BJ (cell line): Measurements from ENCODE around the gene UNC13D. TPM values are rescaled to one million over a fixed set of nuclear protein-coding genes. Genes with fewer than 3 reads are reported as not detected.
A peak's percentile ranks its signal among the peaks of the same experiment; 100 is the strongest.
"Not testable (repeated sequence)": the region's sequence is repeated elsewhere in the genome, so short reads cannot be mapped to it uniquely, and the experiment has no call there.

ENCODE experiments used
- CTCF ChIA-PET: fragments of 350-600 bp; formaldehyde crosslinking; extraction: SDS; loops from one replicate; lab custom pipeline; 2021; ENCODE audit warnings: antibody characterized with exemption, inconsistent platforms; lab: Yijun Ruan, JAX
- POLR2A ChIA-PET: fragments of 300-600 bp; sonication (Branson Sonifier 250); formaldehyde crosslinking; extraction: SDS; loops from one replicate; lab custom pipeline; 2021; ENCODE audit warnings: antibody characterized with exemption; lab: Charles Lee
- DNase-seq: peaks from one replicate; pipeline ENCODE4 v3.0.0-alpha.2; 2011; ENCODE audit warnings: low read depth
- H3K27me3 ChIP-seq: 2 replicates; pipeline ENCODE4 v1.6.0; 2011; ENCODE audit warnings: low read length; ENCODE audit not compliant: control insufficient read depth, insufficient read depth
- H3K36me3 ChIP-seq: 2 replicates; pipeline ENCODE4 v1.5.1; 2011; ENCODE audit warnings: low read length; ENCODE audit not compliant: control insufficient read depth, insufficient read depth
- H3K4me3 ChIP-seq: 2 replicates; pipeline ENCODE4 v1.5.1; 2011; ENCODE audit warnings: low read depth, mild to moderate bottlenecking, control low read depth, low read length
- polyA plus RNA-seq: library from polyadenylated mRNA; depleted of rRNA; stranded (reverse); fragments of >200 nt; gene quantifications from 2 replicates; pipeline ENCODE4 v1.2.3, GENCODE V29; 2011
- TF ChIP-seq, protein P1 (sequence below): IDR thresholded peaks from 2 replicates; pipeline ENCODE4 v1.5.1; 2011; ENCODE audit warnings: low read depth, mild to moderate bottlenecking, control low read depth, inconsistent platforms, low read length, moderate library complexity; ENCODE audit not compliant: insufficient read depth

UNC13D gene
- polyA plus RNA-seq, 1 experiment, result 0.40 TPM

DNA sequence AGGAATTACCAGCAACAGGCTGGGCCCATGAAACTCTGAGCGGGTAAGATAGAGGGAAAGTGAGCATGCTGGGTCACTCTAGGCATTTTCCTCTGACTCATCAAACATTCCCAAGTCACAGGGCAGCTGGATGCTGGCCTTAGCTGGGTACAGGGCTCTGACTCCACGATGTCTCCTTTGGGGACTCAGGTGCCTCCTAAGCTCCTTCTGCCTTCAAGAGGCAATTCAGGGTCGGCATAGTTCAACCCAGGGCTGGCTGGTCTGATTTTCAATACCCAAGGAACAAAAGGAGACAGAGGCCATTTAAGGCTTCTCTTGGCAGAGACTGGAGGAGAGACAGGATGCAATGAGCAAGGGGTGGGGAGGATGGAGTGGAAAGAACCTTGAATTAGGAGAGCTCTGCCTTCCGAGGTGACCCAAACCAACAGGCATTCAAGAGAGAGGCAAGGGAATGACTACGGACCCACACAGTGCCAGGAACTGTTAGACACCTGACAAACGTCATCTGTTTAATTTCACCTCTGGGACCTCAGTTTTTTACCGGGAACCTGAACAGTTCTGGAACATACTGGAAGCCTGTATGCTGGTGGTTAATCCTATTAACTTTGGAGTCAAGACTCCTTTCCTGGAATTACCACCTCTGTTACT is 10.0 kb upstream of the UNC13D start:
- peak overlapping the region; percentile 79 for H3K4me3 ChIP-seq
- POLR2A ChIA-PET, result interaction anchor here (0.6 to 1.2 kb wide), 2 partner anchors 74 to 675 kb away, joined by 3 to 13 read pairs; a partner anchor contains a TSS
- no peaks in the 10 kb centered on the region for H3K27me3 ChIP-seq
- TF ChIP-seq, protein P1, sequence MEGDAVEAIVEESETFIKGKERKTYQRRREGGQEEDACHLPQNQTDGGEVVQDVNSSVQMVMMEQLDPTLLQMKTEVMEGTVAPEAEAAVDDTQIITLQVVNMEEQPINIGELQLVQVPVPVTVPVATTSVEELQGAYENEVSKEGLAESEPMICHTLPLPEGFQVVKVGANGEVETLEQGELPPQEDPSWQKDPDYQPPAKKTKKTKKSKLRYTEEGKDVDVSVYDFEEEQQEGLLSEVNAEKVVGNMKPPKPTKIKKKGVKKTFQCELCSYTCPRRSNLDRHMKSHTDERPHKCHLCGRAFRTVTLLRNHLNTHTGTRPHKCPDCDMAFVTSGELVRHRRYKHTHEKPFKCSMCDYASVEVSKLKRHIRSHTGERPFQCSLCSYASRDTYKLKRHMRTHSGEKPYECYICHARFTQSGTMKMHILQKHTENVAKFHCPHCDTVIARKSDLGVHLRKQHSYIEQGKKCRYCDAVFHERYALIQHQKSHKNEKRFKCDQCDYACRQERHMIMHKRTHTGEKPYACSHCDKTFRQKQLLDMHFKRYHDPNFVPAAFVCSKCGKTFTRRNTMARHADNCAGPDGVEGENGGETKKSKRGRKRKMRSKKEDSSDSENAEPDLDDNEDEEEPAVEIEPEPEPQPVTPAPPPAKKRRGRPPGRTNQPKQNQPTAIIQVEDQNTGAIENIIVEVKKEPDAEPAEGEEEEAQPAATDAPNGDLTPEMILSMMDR, result no peak
- peaks cover 10% of the 10 kb centered on the region for H3K36me3 ChIP-seq
- CTCF ChIA-PET, result interaction anchor here (0.6 to 3.2 kb wide), 12 partner anchors 8 to 101 kb away, joined by 3 to 34 read pairs (median 4); partner anchors contain the start of genes TRIM47, TRIM65 and UNC13D
- no peak for DNase-seq

DNA sequence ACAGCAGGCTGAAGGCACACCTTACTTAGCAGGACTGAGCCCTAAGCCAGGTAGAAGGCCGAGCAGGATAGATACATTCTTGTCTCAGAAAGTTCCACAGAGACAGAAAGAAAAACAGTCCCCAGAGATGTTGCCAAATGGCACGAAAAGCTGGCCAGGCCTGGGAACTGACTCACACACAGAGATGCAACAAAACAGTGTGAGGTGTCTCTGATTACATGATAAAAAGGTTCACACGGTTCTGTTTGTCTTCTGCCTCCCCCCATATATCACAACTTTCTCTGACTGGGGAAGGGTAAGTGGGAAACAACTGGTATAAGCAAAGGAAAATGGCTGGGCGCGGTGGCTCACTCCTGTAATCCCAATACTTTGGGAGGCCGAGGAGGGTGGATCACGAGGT is 9.2 kb upstream of the UNC13D start:
- CTCF ChIA-PET, result interaction anchor here (0.6 to 3.2 kb wide), 11 partner anchors 8 to 100 kb away, joined by 3 to 34 read pairs (median 4); partner anchors contain the start of genes TRIM47, TRIM65 and UNC13D
- peaks cover 11% of the 10 kb centered on the region for H3K36me3 ChIP-seq
- DNase-seq, result no peak
- POLR2A ChIA-PET, result interaction anchor here (1.2 kb wide), 1 partner anchor 74 kb away, joined by 3 read pairs; a partner anchor contains a TSS
- H3K27me3 ChIP-seq, result no peaks in the 10 kb centered on the region
- H3K4me3 ChIP-seq, result no peak overlapping the region
- TF ChIP-seq, protein P1, result no peak

DNA sequence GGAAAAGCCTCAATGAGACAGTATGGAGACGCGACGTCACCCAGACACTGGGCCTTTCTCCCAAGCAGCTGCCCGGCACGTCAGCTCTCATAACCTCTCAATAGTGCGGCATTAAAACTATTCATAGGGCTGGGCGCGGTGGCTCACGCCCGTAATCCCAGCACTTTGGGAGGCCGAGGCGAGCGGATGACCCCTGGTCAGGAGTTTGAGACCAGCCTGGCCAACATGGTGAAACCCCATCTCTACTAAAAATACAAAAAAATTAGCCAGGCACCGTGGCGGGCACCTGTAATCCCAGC is 7.4 kb upstream of the UNC13D start:
- DNase-seq, POLR2A ChIA-PET, H3K27me3 ChIP-seq, H3K4me3 ChIP-seq: not testable (repeated sequence)
- CTCF ChIA-PET, result interaction anchor here (1.2 kb wide), 1 partner anchor 86 kb away, joined by 4 read pairs; the partner anchor contains the start of gene GALK1
- H3K36me3 ChIP-seq, result peaks cover 21% of the 10 kb centered on the region

DNA sequence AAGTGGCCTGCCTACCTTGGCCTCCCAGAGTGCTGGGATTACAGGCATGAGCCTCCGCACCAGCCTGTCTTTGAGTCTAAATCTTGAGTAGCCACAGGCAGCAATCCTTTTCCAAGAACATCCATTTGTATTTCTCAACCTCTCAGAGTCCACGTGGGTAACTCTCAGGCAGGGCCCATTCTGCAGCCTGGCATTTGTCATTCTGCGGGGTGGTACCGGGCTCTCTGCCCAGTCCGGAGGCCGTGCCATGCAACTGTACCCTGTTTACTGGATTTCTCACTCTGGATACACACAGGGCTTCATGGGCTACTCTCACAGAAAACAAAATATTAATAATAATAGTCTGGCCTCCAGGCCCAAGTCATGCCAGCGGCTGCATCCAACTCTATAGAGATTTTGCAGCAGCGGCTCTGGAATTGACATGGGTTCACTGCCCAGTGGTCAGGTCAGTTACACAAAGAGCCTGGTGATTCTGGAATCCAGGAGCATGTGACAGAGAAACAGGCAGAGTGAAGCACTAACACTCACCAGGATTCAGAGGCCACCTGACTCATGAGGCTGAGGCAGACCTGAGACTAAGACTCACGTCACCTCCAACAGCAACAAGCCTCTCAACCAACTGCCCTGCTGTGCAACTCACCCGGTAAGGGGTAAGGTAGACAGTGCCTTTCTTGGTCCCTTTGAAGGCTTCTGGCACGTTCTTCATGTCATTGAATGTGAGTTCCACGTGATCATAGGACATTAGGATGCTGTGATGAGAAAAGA is 6.9 kb upstream of the UNC13D start:
- TF ChIP-seq, protein P1, result no peak
- ChIA-PET POLR2A (no interaction called here), CTCF (interaction anchor here (1.1 kb wide), 1 partner anchor 24 kb away, joined by 3 read pairs; no protein-coding TSS in a partner anchor)
- H3K27me3 ChIP-seq, result no peaks in the 10 kb centered on the region
- no peak for DNase-seq
- H3K36me3 ChIP-seq, result peaks cover 24% of the 10 kb centered on the region
- H3K4me3 ChIP-seq, result no peak overlapping the region

DNA sequence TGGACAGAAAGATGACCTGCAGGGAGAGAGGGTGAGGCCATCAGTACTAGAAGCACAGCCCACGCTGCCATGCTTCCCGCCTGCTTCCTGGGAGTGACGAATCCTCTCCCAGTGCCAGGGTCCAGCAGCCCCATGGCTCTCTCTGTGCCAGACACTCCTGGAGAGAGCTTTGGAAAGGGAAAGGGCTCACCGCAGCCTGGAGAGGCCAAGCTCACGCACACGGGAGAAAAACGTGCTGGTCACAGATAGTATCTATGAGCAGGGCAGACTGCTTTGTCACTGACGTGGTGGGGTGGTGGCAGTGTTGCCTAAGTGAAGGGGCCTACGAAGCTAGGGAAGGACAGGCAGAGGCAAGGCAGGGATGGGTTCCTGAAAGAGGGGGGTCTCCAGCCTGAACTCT is 5.5 kb upstream of the UNC13D start:
- ChIA-PET CTCF (interaction anchor here (1.1 to 3.4 kb wide), 10 partner anchors 14 to 85 kb away, joined by 3 to 20 read pairs (median 4); partner anchors contain the start of genes GALK1 and TRIM65), POLR2A (no interaction called here)
- no peak for DNase-seq
- Histone ChIP-seq H3K27me3 (no peaks in the 10 kb centered on the region), H3K36me3 (peaks cover 29% of the 10 kb centered on the region), H3K4me3 (no peak overlapping the region)
- TF ChIP-seq, protein P1, result no peak
